Measurements from ENCODE around the gene ZNF783. TPM values are rescaled to one million over a fixed set of nuclear protein-coding genes. Genes with fewer than 3 reads are reported as not detected.

The ZNF783 gene
- total and polyA plus RNA-seq, 9 of the 15 experiments (the other 6 are each of a cell fraction or from before 2014, with no cell fraction given), result 0.66 to 11.2 (median 5.4) TPM

- TF ChIP-seq NKRF (IDR thresholded peaks at IDR 0.05; ENCODE audit: borderline replicate concordance) (no peak), NR0B1 (IDR thresholded peaks at IDR 0.05; ENCODE audit: partially characterized antibody) (no peak), BCL6 (CRISPR knock-in tag; IDR thresholded peaks at IDR 0.05) (no peak), SUPT5H (IDR thresholded peaks at IDR 0.05) (peak; percentile 56), USF2 (CRISPR knock-in tag; IDR thresholded peaks at IDR 0.05) (no peak), GATAD2A (IDR thresholded peaks at IDR 0.05) (no peak), ZNF77 (CRISPR knock-in tag; IDR thresholded peaks at IDR 0.05) (no peak), ETV1 (tag; conservative IDR thresholded peaks at IDR 0.05; ENCODE audit: low read depth) (no peak), TCFL5 (CRISPR knock-in tag; conservative IDR thresholded peaks at IDR 0.05) (no peak), KDM4B (IDR thresholded peaks at IDR 0.05; ENCODE audit: borderline replicate concordance in 2 of 2, low read depth in 1 of 2) (no peak), JUND (IDR thresholded peaks at IDR 0.05; ENCODE audit: borderline replicate concordance, low read depth, low read length) (no peak), JUND (tag; IDR thresholded peaks at IDR 0.05; ENCODE audit: borderline replicate concordance, low read depth, low read length) (no peak), ZNF146 (CRISPR knock-in tag; IDR thresholded peaks at IDR 0.05; ENCODE audit: unreplicated experiment) (no peak), TEAD4 (IDR thresholded peaks at IDR 0.05; ENCODE audit: low read length) (no peak), TEAD4 (CRISPR knock-in tag; IDR thresholded peaks at IDR 0.05; ENCODE audit: borderline replicate concordance) (no peak), CREB1 (IDR thresholded peaks at IDR 0.05) (no peak), CREB1 (CRISPR knock-in tag; IDR thresholded peaks at IDR 0.05) (no peak), MXD1 (CRISPR knock-in tag; IDR thresholded peaks at IDR 0.05; ENCODE audit: borderline replicate concordance, poor library complexity, severe bottlenecking) (no peak), KLF10 (CRISPR knock-in tag; IDR thresholded peaks at IDR 0.05) (0 out of 2 replicates have a peak, but pooled peaks have one; percentile 57), HSF4 (CRISPR knock-in tag; IDR thresholded peaks at IDR 0.05; ENCODE audit: borderline replicate concordance) (no peak), CXXC5 (CRISPR knock-in tag; IDR thresholded peaks at IDR 0.05) (no peak), TAF9B (IDR thresholded peaks at IDR 0.05; ENCODE audit: partially characterized antibody) (no peak), SFPQ (IDR thresholded peaks at IDR 0.05; ENCODE audit: low read depth, low read length) (no peak)
Measured at GRCh38 chr7:149229526-149229925, 32.5 kb upstream of the ZNF783 start (continued).
